Right lobe of liver (tissue), 6 donors: ENCODE results near the gene TLX1. TPM values are rescaled to one million over a fixed set of nuclear protein-coding genes. Genes with fewer than 3 reads are reported as not detected.

Experiments used
- ATAC-seq, 4 donors: fragments of 200-7000 bp; cut with Tn5 transposase; one replicate each; pipeline ENCODE4 v1.9.1; 2020; ENCODE audit warnings: mild to moderate bottlenecking in 4 of 4, moderate library complexity in 4 of 4
- DNase-seq, 3 donors: peaks; one replicate each; pipeline ENCODE4 v3.0.0-alpha.2; 2020
- H3K27ac ChIP-seq, 3 donors: fragments of 200-600 bp; one replicate each; pipeline ENCODE4 v1.8.0; 2022
- H3K27me3 ChIP-seq, 2 donors: fragments of 200-600 bp; one replicate each; pipeline ENCODE4 v1.8.0; 2022
- H3K36me3 ChIP-seq, 4 donors: fragments of 200-600 bp; sonication (generic) in 1 of 4; one replicate each; pipeline versions ENCODE4 v1.5.1 to v1.8.0; 2017 to 2022; ENCODE audit warnings: control low read depth in 1 of 4
- H3K4me1 ChIP-seq, 4 donors: fragments of 200-600 bp; sonication (generic) in 1 of 4; one replicate each; pipeline versions ENCODE4 v1.5.1 to v1.8.0; 2017 to 2022; ENCODE audit warnings: control low read depth in 1 of 4
- H3K4me3 ChIP-seq, 3 donors: fragments of 200-600 bp; one replicate each; pipeline ENCODE4 v1.8.0; 2022
- H3K9me3 ChIP-seq, 4 donors: fragments of 200-600 bp; sonication (generic) in 1 of 4; one replicate each; pipeline versions ENCODE4 v1.5.1 to v1.8.0; 2017 to 2022; ENCODE audit warnings: control low read depth in 1 of 4
- POLR2A ChIP-seq: fragments of 450-650 bp; IDR thresholded peaks from one replicate; pipeline ENCODE4 v1.6.1; 2017; ENCODE audit warnings: antibody characterized with exemption, mild to moderate bottlenecking
- WGBS: methylation state at CpG from one replicate; pipeline ENCODE4 v1.1.6; 2018; ENCODE audit warnings: low coverage, low lambda C conversion rate; ENCODE audit not compliant: insufficient coverage; ENCODE audit errors: missing lambda C conversion rate; 5-methylcytosine and 5-hydroxymethylcytosine counted together
- intact Hi-C, 2 donors: fragments of 100-400 bp; cut with DNase I; formaldehyde crosslinking; loops; one replicate each; pipeline versions ENCODE4 v1.11.2 to v1.14.1; 2022
- total RNA-seq, 6 experiments: library from RNA; depleted of rRNA in 2 of 6; stranded (reverse); fragments of >200 nt in 2 of 6; fragmentation: NEBNext Ultra II Directional in 3 of 6; extraction: Animal tissue kit (Norgen Biotek cat#: 25700) in 3 of 6; gene quantifications; one replicate each; pipeline versions ENCODE4 v1.1.0 to v1.2.4, GENCODE V29; 2016 to 2023
- TF ChIP-seq, protein P1 (sequence below), 4 donors: fragments of 200-600 bp in 3 of 4; fragments of 450-650 bp in 1 of 4; IDR thresholded peaks; one replicate each; pipeline versions ENCODE4 v1.5.1 to v1.8.0; 2016 to 2022; ENCODE audit warnings: antibody characterized with exemption in 4 of 4, mild to moderate bottlenecking in 2 of 4
- donor health status: DM: no; HTN: yes; CAD: no.
- donor health status: DM: no; HTN: no; CAD: no.
- donor health status: DM: no; HTN: no; CAD: no.
- donor health status: DM: no; HTN: yes; CAD: no.
- donor health status: DM: no; HTN: yes; CAD: no.

TLX1 gene
- total RNA-seq, 6 experiments from 2014 or later, result 0.12 to 0.60 (median 0.27) TPM

DNA sequence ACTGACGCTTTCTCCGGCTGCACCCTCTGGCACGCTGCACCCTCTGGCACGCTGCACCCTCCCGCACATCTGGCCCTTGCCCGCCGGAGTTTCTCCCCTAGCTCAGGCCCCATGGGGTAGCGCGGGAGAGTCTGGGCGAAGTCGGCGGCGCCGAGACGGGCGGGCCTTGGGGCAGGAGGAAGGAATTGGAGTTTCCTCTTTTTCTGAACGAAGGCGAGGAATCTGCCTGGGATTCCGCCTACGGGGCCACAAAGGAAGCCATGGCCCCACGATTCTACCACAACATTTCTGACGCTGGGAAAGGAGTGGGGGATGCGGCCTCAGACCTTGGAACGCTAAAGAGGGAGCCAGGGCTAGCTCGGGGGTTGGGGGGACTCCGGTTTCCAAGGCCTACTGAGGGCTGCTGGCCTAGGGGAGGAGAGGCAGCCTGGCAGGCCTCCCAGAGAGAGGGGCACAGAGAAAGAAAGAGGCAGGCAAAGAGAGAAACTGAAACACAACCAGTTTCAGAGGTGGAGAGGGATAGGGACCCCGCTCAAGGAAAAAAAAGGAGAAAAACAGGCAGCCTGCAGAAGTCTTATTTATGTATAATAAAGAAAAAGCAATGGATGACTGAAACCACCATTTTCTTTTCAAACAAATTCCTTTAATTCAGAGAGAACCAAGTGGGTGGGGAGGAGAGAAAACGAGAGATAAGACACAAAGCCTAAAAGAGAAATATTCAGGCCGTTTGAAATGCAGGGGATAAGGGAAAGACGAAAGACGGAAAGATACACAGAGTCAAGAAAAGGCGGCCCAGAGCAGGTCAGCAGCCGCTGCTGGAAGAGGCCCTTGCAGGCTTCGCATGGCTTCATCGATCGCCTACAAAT, 4.3 kb downstream of the TLX1 start:
- peaks cover 0 to 24% (median 0%) of the 10 kb centered on the region in 4 donors for H3K4me1 ChIP-seq
- H3K27me3 ChIP-seq, result peaks cover 21 to 60% of the 10 kb centered on the region in 2 donors
- H3K4me3 ChIP-seq, result no peak overlapping the region
- ATAC-seq (peak in 2 of 4 donors; percentile 4 to 17), DNase-seq (no peak)
- TF ChIP-seq, protein P1, sequence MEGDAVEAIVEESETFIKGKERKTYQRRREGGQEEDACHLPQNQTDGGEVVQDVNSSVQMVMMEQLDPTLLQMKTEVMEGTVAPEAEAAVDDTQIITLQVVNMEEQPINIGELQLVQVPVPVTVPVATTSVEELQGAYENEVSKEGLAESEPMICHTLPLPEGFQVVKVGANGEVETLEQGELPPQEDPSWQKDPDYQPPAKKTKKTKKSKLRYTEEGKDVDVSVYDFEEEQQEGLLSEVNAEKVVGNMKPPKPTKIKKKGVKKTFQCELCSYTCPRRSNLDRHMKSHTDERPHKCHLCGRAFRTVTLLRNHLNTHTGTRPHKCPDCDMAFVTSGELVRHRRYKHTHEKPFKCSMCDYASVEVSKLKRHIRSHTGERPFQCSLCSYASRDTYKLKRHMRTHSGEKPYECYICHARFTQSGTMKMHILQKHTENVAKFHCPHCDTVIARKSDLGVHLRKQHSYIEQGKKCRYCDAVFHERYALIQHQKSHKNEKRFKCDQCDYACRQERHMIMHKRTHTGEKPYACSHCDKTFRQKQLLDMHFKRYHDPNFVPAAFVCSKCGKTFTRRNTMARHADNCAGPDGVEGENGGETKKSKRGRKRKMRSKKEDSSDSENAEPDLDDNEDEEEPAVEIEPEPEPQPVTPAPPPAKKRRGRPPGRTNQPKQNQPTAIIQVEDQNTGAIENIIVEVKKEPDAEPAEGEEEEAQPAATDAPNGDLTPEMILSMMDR (IDR thresholded peaks at IDR 0.05), result no peak
- TF ChIP-seq POLR2A, result no peak
- H3K27ac ChIP-seq, result no peak overlapping the region
- H3K36me3 ChIP-seq, result no peaks in the 10 kb centered on the region
- intact Hi-C loops, result no loop called here
- 8% methylated on average over 20 of the region's 36 CpGs for WGBS
- no peaks in the 10 kb centered on the region for H3K9me3 ChIP-seq

DNA sequence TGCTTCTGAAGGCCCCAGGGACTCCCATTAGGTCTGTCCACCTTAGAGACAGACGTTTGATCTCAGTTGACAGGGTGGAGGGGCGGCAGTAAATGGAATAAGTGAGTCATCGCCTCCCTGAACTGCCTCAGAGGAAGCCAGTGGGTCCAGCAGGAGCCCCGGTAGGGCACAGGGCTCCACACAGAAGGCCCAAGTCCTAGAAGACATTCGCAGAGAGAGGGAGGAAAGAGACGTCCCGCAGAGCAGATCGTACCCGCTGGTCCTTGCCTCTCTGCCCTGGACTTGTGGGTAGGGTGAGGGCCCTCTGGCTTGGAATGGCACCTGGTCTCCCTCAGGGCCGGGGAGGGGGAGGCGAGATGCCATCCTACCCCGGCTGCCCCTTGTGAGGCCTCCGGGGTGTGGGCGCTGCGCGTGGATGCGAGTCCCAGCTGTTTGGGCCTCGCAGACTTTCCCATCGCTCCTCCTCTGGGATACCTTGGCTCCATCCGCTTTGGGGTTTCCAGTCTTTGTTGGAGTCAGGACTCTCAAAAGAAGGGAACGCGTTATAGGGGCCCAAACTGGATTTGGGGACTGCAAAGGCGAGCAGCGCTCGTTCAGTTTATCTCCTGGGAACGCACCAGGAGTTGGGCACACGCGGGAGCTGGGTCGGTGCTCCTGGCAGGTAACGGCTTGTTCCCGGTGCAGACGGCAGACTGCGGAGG, 5.1 kb downstream of the TLX1 start:
- Histone ChIP-seq H3K27ac (no peak overlapping the region), H3K36me3 (no peaks in the 10 kb centered on the region), H3K27me3 (peaks cover 21 to 62% of the 10 kb centered on the region in 2 donors), H3K4me1 (peaks cover 0 to 23% (median 0%) of the 10 kb centered on the region in 4 donors), H3K4me3 (no peak overlapping the region), H3K9me3 (no peaks in the 10 kb centered on the region)
- intact Hi-C loops, result no loop called here
- 10% methylated on average over 4 of the region's 33 CpGs for WGBS
- DNase-seq (no peak), ATAC-seq (no peak)
- no peak for TF ChIP-seq POLR2A
- TF ChIP-seq, protein P1 (IDR thresholded peaks at IDR 0.05), result no peak

DNA sequence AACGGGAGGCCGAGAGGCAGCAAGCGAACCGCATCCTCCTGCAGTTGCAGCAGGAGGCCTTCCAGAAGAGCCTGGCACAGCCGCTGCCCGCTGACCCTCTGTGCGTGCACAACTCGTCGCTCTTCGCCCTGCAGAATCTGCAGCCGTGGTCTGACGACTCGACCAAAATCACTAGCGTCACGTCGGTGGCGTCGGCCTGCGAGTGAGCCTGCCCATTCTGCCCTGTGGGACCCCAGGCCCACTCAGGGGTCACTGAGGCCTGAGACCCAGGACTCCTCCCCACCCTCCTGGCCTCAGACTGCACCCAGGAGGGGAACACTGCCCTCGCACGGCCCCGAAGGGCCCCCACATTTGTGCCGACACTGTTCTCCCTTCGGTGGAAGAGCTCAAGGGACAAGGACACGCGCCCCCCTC, 5.6 kb downstream of the TLX1 start:
- WGBS, result 9% methylated on average over 12 of the region's 26 CpGs
- TF ChIP-seq POLR2A, result no peak
- TF ChIP-seq, protein P1 (IDR thresholded peaks at IDR 0.05), result no peak
- no peak overlapping the region for H3K4me3 ChIP-seq
- peaks cover 0 to 17% (median 0%) of the 10 kb centered on the region in 4 donors for H3K4me1 ChIP-seq
- H3K36me3 ChIP-seq, result no peaks in the 10 kb centered on the region
- H3K27ac ChIP-seq, result no peak overlapping the region
- H3K27me3 ChIP-seq, result peaks cover 21 to 64% of the 10 kb centered on the region in 2 donors
- ATAC-seq (no peak), DNase-seq (no peak)
- intact Hi-C loops, result no loop called here
- H3K9me3 ChIP-seq, result no peaks in the 10 kb centered on the region

DNA sequence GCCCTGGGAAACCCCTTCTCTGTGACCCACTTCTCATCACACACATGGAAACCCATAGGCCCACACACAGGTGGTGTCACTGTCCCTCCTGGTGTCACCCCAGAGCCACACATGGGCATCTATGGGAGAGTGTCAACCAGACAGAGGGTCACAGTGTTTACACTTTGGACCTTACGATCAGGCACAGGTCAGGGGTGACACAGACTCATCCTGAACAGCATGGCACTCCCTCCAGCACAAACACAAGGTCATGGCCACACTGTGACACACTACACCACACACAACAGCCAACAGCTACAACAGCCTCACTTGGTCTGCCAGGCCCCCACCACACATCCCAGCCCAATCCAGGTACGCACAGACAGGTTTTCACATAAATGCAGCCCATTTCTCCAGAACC, 6.2 kb downstream of the TLX1 start:
- 46% methylated on average over 2 of the region's 2 CpGs for WGBS
- Histone ChIP-seq H3K27me3 (peaks cover 21 to 61% of the 10 kb centered on the region in 2 donors), H3K4me3 (no peak overlapping the region), H3K36me3 (no peaks in the 10 kb centered on the region), H3K27ac (no peak overlapping the region), H3K9me3 (no peaks in the 10 kb centered on the region), H3K4me1 (peaks cover 0 to 16% (median 0%) of the 10 kb centered on the region in 4 donors)
- TF ChIP-seq, protein P1 (IDR thresholded peaks at IDR 0.05), result no peak
- no peak for TF ChIP-seq POLR2A
- intact Hi-C loops, result no loop called here
- no peak for DNase-seq
- no peak for ATAC-seq
